GM10266 (cell line): ENCODE data around the gene MTOR.
"Not testable (repeated sequence)": the region's sequence is repeated elsewhere in the genome, so short reads cannot be mapped to it uniquely, and the experiment has no call there.

ENCODE experiments used
- DNase-seq: peaks from one replicate; pipeline ENCODE4 v3.0.0; 2012; ENCODE audit errors: extremely low spot score
- TF ChIP-seq, protein P1 (sequence below): IDR thresholded peaks from 2 replicates; pipeline ENCODE4 v1.5.1; 2012; ENCODE audit warnings: mild to moderate bottlenecking, low read depth; ENCODE audit not compliant: control insufficient read depth, insufficient read depth; ENCODE audit errors: missing control alignments

Gene MTOR

DNA sequence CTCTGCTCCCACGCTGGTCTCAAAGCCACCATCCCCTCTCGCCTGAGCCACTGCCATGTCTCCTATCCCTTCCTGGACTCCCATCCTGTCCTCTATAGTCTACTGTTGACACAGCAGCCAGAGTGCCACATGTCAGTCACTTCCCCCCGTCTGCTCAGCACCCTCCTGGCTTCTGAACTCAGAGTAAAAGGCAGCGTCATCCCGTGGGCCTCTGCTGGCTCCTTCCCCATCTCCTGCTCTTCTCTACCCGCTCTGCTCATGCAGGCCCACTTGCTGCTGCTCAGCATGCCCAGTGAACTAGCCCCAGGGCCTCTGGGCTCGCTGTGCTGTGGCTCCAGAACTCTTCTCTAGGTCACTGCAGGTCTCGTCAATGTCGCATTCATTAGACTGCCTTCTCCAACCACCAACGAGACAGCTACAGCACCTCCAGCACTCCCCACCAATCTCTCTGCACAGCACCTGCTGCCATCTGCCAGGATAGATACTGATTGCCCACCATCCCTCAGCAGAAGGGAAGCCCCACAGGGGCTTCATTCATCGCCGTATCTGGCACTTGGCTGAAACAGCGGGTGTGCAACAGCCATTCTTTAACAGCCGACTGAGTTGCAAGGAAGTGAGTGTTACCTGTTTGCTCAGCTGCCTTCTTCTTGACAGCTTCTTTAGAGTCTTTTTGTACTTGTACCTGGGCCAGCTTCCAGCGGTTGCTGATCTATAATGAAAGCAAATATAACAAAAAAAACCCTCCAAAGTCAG is 190.7 kb downstream of the MTOR start:
- no peak for DNase-seq
- TF ChIP-seq, protein P1, sequence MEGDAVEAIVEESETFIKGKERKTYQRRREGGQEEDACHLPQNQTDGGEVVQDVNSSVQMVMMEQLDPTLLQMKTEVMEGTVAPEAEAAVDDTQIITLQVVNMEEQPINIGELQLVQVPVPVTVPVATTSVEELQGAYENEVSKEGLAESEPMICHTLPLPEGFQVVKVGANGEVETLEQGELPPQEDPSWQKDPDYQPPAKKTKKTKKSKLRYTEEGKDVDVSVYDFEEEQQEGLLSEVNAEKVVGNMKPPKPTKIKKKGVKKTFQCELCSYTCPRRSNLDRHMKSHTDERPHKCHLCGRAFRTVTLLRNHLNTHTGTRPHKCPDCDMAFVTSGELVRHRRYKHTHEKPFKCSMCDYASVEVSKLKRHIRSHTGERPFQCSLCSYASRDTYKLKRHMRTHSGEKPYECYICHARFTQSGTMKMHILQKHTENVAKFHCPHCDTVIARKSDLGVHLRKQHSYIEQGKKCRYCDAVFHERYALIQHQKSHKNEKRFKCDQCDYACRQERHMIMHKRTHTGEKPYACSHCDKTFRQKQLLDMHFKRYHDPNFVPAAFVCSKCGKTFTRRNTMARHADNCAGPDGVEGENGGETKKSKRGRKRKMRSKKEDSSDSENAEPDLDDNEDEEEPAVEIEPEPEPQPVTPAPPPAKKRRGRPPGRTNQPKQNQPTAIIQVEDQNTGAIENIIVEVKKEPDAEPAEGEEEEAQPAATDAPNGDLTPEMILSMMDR, result no peak

DNA sequence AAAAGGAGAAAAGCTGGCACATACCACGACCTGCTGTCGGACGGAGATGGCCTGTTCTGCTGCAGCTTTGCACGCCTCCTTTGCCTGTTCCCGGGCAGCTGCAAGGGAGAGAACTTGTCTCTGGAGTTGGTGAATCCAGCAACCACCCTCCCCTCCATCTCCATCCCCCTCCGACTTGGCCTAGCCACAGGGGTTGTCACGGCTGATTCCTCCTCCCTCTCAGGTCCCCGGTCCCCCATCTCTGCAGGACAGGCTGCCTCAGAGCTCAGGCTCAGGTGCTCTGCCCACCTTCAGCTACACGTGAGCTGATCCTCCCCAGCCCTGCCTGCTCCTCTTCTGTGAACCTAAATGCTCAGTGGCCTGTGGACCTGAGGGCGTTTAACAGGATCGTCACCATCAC is 191.5 kb downstream of the MTOR start:
- TF ChIP-seq, protein P1, result no peak
- DNase-seq, result no peak

DNA sequence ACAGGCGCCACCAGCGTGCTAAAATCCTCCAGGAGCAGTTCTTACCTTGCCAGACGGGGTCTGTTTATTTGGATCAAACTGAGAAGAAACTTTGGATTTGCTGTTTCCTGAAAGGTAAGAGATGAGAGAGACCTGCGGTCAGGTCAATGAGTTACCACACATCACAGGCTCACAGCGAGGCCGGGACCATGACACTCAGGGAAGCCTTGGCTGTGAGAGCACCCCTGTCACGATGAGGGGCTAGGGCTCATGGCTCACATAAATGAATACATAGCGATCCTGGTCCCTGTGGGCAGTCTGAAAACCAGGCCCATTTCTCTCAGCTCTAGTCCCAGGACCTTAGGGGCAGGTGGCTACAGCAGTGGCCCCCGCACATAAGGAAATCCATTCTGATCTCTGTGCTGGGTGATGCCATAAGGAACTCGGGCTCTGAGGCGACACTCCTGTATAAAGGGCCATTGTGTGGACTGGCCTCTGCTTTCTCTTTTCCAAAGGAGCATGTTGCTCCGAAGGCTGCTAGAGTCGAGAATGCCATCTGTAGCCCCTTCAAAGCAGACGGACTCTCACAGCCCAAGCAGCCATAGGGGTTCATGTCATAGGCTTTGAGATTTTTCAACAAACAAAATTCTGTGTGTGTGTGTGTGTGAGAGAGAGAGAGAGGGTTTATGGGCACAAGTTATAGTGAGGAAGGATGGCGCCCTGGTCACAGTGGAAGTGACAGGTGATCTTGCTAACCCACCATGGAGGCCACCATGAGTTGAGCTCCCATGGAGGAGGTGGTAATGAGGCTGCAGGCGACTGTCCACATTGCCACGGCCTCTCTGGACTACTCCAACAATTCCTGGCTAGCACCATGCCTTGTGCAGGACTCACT is 193.5 kb downstream of the MTOR start:
- TF ChIP-seq, protein P1, result no peak
- DNase-seq, result no peak

DNA sequence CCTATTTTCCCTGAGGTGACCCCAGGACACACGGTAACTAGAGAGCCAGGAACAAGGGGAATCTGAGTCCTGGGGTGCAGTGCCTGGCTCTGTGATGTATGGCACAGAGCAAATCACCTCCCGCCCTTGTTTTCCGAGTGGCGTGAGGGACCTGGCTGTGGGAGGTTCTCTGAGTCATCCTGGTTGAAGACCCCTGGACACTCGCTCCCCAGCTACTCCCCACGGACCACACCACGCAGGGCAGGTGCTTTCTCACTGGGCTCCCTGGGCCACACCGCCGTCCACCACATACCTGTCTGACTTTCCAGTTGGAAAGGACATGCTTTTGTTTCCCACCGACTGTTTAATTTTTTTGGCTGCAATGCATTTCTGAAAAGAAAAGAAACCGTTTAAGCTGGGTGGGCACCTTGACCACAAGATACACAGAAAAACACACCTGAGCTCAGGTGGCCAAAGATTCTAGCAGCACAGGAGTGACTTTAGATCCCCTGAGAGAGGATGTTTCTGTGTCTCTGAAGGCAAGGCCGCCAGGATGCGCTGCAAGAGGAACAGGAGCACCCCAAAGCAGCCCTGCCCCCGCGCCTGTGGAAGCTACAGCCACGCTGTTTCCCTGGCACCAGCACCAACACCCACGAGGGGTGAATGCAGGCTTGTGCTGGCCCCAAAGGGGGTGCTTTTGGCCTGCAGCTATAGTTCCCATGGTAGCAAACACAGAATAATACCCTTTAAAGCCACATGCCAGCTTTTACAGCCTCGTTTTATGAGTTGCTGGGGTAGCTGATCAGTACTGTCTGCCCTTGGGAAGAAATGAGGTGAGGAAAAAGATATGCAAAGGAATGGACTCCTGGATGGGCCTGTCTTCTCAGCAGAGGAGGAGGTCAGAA is 194.4 kb downstream of the MTOR start:
- TF ChIP-seq, protein P1, result no peak
- no peak for DNase-seq

DNA sequence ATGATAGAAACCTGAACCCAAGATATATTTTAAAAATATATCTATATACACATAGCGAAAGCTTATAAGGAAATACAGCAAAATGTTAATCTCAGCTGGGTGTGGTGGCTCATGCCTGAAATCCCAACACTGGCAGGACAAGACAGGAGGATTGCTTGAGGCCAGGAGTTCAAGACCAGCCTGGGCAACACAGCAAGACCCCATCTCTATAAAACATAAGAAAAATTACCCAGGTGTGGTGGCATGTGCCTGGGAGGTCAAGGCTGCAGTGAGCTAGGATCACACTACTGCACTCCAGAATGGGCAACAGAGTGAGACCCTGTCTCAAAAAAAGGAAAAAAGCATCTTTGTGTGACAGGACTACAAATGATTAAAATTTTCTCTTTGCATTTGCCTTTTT is 196.6 kb downstream of the MTOR start:
- TF ChIP-seq, protein P1, result no peak
- DNase-seq, result no peak

DNA sequence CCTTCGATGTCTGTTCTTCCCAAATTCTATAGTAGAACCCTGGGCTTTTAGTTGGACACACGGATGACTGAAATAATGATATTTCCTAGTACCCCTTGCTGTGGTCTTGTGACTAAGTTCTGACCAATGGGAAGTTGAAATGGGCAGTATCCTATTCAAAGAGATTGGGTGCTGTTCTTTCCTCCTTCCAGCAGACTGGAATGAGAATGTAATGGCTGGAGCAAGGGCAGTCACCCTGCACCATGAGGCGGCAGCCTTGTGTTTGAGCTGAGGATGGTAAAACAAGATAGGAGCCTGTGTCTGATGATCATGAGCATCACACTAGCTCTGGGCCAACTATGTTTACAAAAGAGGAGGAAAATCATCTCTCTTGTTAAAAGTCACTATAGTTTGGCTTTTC is 197.4 kb downstream of the MTOR start:
- TF ChIP-seq, protein P1, result no peak

DNA sequence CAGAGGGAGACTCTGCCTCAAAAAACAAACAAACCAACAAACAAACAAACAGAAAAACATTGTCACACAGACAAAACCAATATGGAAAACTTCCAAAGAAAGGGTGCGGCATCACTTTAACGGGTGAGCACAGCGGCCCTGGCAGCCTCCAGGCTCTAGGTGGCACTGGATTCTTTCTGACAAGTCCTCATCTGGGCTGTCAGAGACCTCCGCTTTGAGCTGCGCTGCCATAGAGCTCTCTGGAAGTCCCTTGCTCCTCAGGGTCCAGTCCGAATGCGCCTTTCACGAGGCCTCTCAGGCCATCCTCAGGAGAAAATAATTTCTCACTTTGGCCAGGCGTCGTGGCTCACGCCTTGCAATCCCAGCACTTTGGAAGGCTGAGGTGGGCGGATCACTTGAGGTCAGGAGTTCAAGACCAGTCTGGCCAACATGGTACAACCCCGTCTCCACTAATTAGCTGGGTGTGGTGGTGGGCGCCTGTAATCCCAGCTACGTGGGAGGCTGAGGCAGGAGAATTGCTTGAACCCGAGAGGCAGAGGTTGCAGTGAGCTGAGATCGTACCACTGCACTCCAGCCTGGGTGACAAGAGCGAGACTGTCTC is 198.3 kb downstream of the MTOR start:
- not testable (repeated sequence) for DNase-seq

More for the DNA sequence above, 197.4 kb downstream of the MTOR start:
- no peak for DNase-seq
